Neuronal stem cell (in vitro differentiated cells): ENCODE measurements around the gene IFNL3.

Source experiments
- DNase-seq: peaks from one replicate; pipeline ENCODE4 v3.0.0-alpha.2; 2013; ENCODE audit warnings: low spot score
- H2AFZ ChIP-seq: one replicate; pipeline ENCODE4 v1.6.1; 2013; ENCODE audit warnings: mild to moderate bottlenecking, low read length, inconsistent platforms
- H2AK5ac ChIP-seq: 2 replicates; pipeline ENCODE4 v1.6.1; 2013; ENCODE audit warnings: low read depth, mild to moderate bottlenecking, inconsistent platforms, low read length, moderate library complexity, mixed read lengths
- H2BK120ac ChIP-seq: 2 replicates; pipeline ENCODE4 v1.6.1; 2013; ENCODE audit warnings: low read depth, mild to moderate bottlenecking, inconsistent platforms, low read length, moderate library complexity, mixed read lengths
- H2BK12ac ChIP-seq: one replicate; pipeline ENCODE4 v1.6.1; 2013; ENCODE audit warnings: low read length, inconsistent platforms
- H2BK15ac ChIP-seq: 2 replicates; pipeline ENCODE4 v1.6.1; 2013; ENCODE audit warnings: mild to moderate bottlenecking, low read length, inconsistent platforms, mixed read lengths
- H2BK5ac ChIP-seq: one replicate; pipeline ENCODE4 v1.6.1; 2013; ENCODE audit warnings: inconsistent platforms, mild to moderate bottlenecking, low read length, moderate library complexity
- H3K14ac ChIP-seq: one replicate; pipeline ENCODE4 v1.6.1; 2013; ENCODE audit warnings: low read length, inconsistent platforms
- H3K18ac ChIP-seq: 2 replicates; pipeline ENCODE4 v1.6.1; 2013; ENCODE audit warnings: low read length, inconsistent platforms
- H3K23ac ChIP-seq: 2 replicates; pipeline ENCODE4 v1.6.1; 2013; ENCODE audit warnings: low read depth, mild to moderate bottlenecking, mixed read lengths, low read length, inconsistent platforms; ENCODE audit not compliant: poor library complexity
- H3K27ac ChIP-seq: replicated peaks from 3 replicates; pipeline ENCODE4 v1.5.1; 2013; ENCODE audit warnings: low read length, inconsistent platforms
- H3K27me3 ChIP-seq, 3 experiments: 2 replicates each; pipeline ENCODE4 v1.6.1; 2013; ENCODE audit warnings: low read length in 3 of 3, mild to moderate bottlenecking in 2 of 3, inconsistent platforms in 1 of 3, low read depth in 1 of 3, mixed read lengths in 1 of 3, moderate library complexity in 1 of 3; ENCODE audit not compliant: control insufficient read depth in 3 of 3, insufficient read depth in 3 of 3
- H3K36me3 ChIP-seq, 2 donors: replicated peaks in 1 of 2; 2 replicates each; pipeline ENCODE4 v1.6.1; 2013; ENCODE audit warnings: low read length in 2 of 2; ENCODE audit not compliant: control insufficient read depth in 2 of 2, insufficient read depth in 2 of 2
- H3K4ac ChIP-seq: 2 replicates; pipeline ENCODE4 v1.6.1; 2013; ENCODE audit warnings: inconsistent platforms, mild to moderate bottlenecking, low read length, moderate library complexity
- H3K4me1 ChIP-seq, 2 donors: 1 replicate in 1 of 2; 2 replicates in 1 of 2; pipeline ENCODE4 v1.6.1; 2013; ENCODE audit warnings: low read length in 2 of 2, low read depth in 1 of 2; ENCODE audit not compliant: control insufficient read depth in 2 of 2, insufficient read depth in 1 of 2
- H3K4me2 ChIP-seq: one replicate; pipeline ENCODE4 v1.6.1; 2013; ENCODE audit warnings: mild to moderate bottlenecking, low read length, inconsistent platforms; ENCODE audit not compliant: insufficient read depth, poor library complexity, severe bottlenecking
- H3K4me3 ChIP-seq, 2 donors: 2 replicates each; pipeline ENCODE4 v1.5.1; 2013; ENCODE audit warnings: low read length in 2 of 2, mild to moderate bottlenecking in 2 of 2, inconsistent platforms in 1 of 2, moderate library complexity in 1 of 2
- H3K79me1 ChIP-seq: one replicate; pipeline ENCODE4 v1.6.1; 2013; ENCODE audit warnings: low read depth, mild to moderate bottlenecking, inconsistent platforms, low read length, moderate library complexity
- H3K9ac ChIP-seq: one replicate; pipeline ENCODE4 v1.6.1; 2013; ENCODE audit warnings: mild to moderate bottlenecking, low read depth, low read length, inconsistent platforms; ENCODE audit not compliant: poor library complexity
- H3K9me3 ChIP-seq, 2 donors: replicated peaks in 1 of 2; 2 replicates each; pipeline versions ENCODE3 to v1.6.1; 2013; ENCODE audit warnings: low read length in 2 of 2, mild to moderate bottlenecking in 2 of 2, inconsistent platforms in 1 of 2, low read depth in 1 of 2, mixed read lengths in 1 of 2, moderate library complexity in 1 of 2; ENCODE audit not compliant: control insufficient read depth in 2 of 2, insufficient read depth in 1 of 2
- H4K8ac ChIP-seq: one replicate; pipeline ENCODE4 v1.6.1; 2013; ENCODE audit warnings: low read depth, mild to moderate bottlenecking, inconsistent platforms, low read length, moderate library complexity
- H4K91ac ChIP-seq: one replicate; pipeline ENCODE4 v1.6.1; 2013; ENCODE audit warnings: low read length, low read depth, mild to moderate bottlenecking, inconsistent platforms; ENCODE audit not compliant: poor library complexity
- WGBS, 2 donors: extraction: QIAGEN DNeasy Blood & Tissue Kit; methylation state at CpG; one replicate each; pipeline ENCODE4 v1.1.7; 2013; ENCODE audit warnings: missing lambda C conversion rate in 2 of 2, mixed read lengths in 1 of 2; ENCODE audit not compliant: insufficient read length in 2 of 2, insufficient replicate concordance in 1 of 2; ENCODE audit errors: extremely low coverage in 2 of 2; 5-methylcytosine and 5-hydroxymethylcytosine counted together

The IFNL3 gene

GRCh38 chr19:39265321-39265916 lies 20.6 kb upstream of the IFNL3 start:
- Histone ChIP-seq H3K9me3 (no peaks in the 10 kb centered on the region), H3K4ac (no peak overlapping the region), H3K23ac (peak overlapping the region; percentile 93), H2BK120ac (no peak overlapping the region), H3K4me3 (no peak overlapping the region), H3K27ac (no peak overlapping the region), H4K91ac (no peak overlapping the region), H3K79me1 (peaks cover 2% of the 10 kb centered on the region), H3K27me3 (peaks cover 25 to 60% (median 38%) of the 10 kb centered on the region in 3 experiments), H3K14ac (no peak overlapping the region), H3K9ac (no peak overlapping the region), H2BK15ac (peak overlapping the region; percentile 49), H3K4me1 (peaks cover 3 to 6% of the 10 kb centered on the region in 2 donors), H2AFZ (peak overlapping the region; percentile 85), H3K36me3 (no peaks in the 10 kb centered on the region), H2BK12ac (peak overlapping the region; percentile 3), H2AK5ac (no peak overlapping the region), H4K8ac (no peak overlapping the region), H3K18ac (peak overlapping the region; percentile 83), H2BK5ac (no peak overlapping the region), H3K4me2 (peak overlapping the region; percentile 40)
- DNase-seq = no peak
- no CpG with 5 or more reads among the region's 39 CpGs for WGBS, 2 donors

GRCh38 chr19:39264306-39265290 lies 19.8 kb upstream of the IFNL3 start:
- Histone ChIP-seq H3K9ac (no peak overlapping the region), H4K91ac (no peak overlapping the region), H3K27me3 (peaks cover 25 to 58% (median 38%) of the 10 kb centered on the region in 3 experiments), H3K9me3 (no peaks in the 10 kb centered on the region), H3K18ac (peak overlapping the region; percentile 83), H3K4ac (no peak overlapping the region), H2BK12ac (peak overlapping the region; percentile 3), H3K4me2 (peak overlapping the region; percentile 45), H3K4me1 (peaks cover 3 to 6% of the 10 kb centered on the region in 2 donors), H3K4me3 (peak overlapping the region in 1 of 2 donors; percentile 13), H3K36me3 (no peaks in the 10 kb centered on the region), H4K8ac (peak overlapping the region; percentile 17), H2AFZ (peak overlapping the region; percentile 85), H3K23ac (peak overlapping the region; percentile 93), H3K79me1 (peaks cover 2% of the 10 kb centered on the region), H2BK5ac (peak overlapping the region; percentile 3), H2BK120ac (peak overlapping the region; percentile 61), H2AK5ac (peak overlapping the region; percentile 52), H3K27ac (no peak overlapping the region), H3K14ac (peak overlapping the region; percentile 89), H2BK15ac (peak overlapping the region; percentile 49)
- no CpG with 5 or more reads among the region's 102 CpGs for WGBS, 2 donors
- DNase-seq = peak; percentile 27

DNA sequence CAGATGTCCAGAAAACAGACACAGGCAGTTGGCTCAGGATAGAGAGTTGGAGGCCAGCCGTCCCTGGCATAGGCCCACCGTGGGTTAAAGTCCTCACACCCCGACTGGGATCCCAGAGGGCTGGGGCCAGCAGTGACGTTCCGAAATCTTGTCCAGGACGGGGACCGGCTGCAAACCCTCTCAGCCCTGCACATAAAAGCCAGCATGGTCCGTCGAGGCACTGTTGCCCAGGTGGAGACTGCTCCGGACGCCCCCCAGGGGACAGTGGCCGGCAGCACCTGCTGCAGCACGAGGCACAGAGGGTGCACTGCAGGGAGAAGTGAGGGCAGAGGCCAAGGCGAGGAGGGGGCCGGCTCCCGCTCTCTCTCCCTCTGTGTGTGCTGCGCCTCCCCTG lies 19.1 kb upstream of the IFNL3 start:
- peak overlapping the region; percentile 45 for H3K4me2 ChIP-seq
- no peak overlapping the region for H3K4ac ChIP-seq
- H2BK12ac ChIP-seq = no peak overlapping the region
- peak overlapping the region; percentile 61 for H2BK120ac ChIP-seq
- no peaks in the 10 kb centered on the region for H3K36me3 ChIP-seq
- H3K4me3 ChIP-seq = no peak overlapping the region
- peaks cover 25 to 58% (median 38%) of the 10 kb centered on the region in 3 experiments for H3K27me3 ChIP-seq
- peak overlapping the region; percentile 89 for H3K14ac ChIP-seq
- H3K9me3 ChIP-seq = no peaks in the 10 kb centered on the region
- peak overlapping the region; percentile 19 for H2AK5ac ChIP-seq
- H3K79me1 ChIP-seq = peaks cover 2% of the 10 kb centered on the region
- H3K18ac ChIP-seq = peak overlapping the region; percentile 20
- peaks cover 3 to 6% of the 10 kb centered on the region in 2 donors for H3K4me1 ChIP-seq
- no peak overlapping the region for H3K9ac ChIP-seq
- H3K27ac ChIP-seq = no peak overlapping the region
- peak overlapping the region; percentile 6 for H4K8ac ChIP-seq
- H2BK5ac ChIP-seq = peak overlapping the region; percentile 3
- H4K91ac ChIP-seq = no peak overlapping the region
- no peak overlapping the region for H2BK15ac ChIP-seq
- peak overlapping the region; percentile 85 for H2AFZ ChIP-seq
- WGBS, 2 donors = no CpG with 5 or more reads among the region's 17 CpGs
- DNase-seq = no peak
- peak overlapping the region; percentile 55 for H3K23ac ChIP-seq

DNA sequence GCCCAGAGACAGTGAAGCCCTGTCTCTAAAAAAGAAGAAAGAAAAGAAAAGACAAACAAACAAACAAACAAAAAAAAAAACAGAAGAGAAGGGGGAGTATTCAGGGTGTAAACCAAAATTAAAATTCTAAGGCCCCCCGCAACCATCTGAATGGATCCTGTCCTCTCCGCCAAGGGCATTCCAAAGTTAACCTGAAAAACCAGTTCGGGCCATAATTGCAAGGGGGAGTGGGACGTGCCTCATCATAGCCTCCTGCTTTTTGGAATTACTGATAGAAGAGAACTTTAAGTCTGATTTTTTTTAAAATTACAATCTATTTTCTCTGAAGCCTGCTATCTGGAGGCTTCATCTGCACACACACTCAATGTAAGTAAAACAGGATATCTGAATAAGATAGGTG lies 17.7 kb upstream of the IFNL3 start:
- Histone ChIP-seq H3K9me3 (no peaks in the 10 kb centered on the region), H3K14ac (no peak overlapping the region), H3K4me1 (peaks cover 6 to 9% of the 10 kb centered on the region in 2 donors), H2BK5ac (no peak overlapping the region), H2AK5ac (no peak overlapping the region), H2BK15ac (no peak overlapping the region), H3K4me3 (no peak overlapping the region), H3K27me3 (peaks cover 25 to 56% (median 38%) of the 10 kb centered on the region in 3 experiments), H2BK120ac (no peak overlapping the region), H3K79me1 (peaks cover 2% of the 10 kb centered on the region), H3K27ac (no peak overlapping the region), H4K91ac (no peak overlapping the region), H4K8ac (no peak overlapping the region), H3K18ac (no peak overlapping the region), H3K9ac (no peak overlapping the region), H2AFZ (no peak overlapping the region), H3K4ac (no peak overlapping the region), H3K36me3 (no peaks in the 10 kb centered on the region), H2BK12ac (no peak overlapping the region), H3K4me2 (no peak overlapping the region), H3K23ac (no peak overlapping the region)
- no CpG with 5 or more reads among the region's 4 CpGs for WGBS, 2 donors
- no peak for DNase-seq
